IPS DF 4.7 (cell line): Measurements from ENCODE around the gene SYP.

ENCODE experiments used
- DNase-seq: peaks from one replicate; pipeline ENCODE4 v3.0.0-alpha.2; 2013; ENCODE audit warnings: low spot score; ENCODE audit errors: extremely low read depth

Gene SYP

DNA sequence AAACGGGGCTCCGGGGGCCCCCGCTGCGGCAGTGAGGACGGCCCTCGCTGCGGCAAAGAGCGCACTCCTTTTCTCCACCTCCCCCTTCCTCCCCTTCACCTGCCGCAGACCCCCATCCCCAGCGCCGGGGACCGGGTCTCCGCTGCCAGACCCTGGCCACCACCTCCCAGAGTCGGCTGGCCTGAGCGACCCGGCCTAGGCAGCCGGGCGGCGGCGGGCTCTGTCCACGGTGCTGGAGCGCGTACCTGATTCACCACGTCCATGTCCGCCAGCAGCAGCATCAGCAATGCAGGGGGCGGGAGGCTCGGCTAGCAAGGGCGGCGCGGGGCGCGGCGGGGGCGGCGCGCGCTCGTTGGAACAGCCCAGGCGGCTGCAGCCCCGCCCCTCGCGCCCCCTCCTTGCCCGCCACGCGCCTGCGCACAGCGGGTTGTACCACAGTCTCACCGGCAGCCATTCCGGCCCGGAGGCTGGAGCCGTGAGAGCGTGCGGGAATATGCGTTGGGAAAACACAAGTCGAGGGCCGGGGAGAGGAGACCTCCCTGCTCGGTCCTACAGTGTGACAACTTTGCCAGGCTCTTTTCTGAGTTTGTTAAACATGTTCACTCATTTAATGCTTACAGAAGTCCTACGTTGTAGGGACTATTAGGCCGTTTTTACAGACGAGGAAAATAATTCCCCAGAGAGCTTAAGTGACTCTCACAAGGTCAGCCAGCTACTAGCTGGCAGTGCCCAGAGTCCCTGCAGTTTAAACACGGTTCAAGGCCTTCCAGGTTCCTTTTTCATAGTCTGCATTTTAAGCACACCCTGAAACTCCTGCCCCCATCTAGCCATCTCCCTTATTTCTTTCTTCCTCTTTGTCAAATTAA, at the start of gene SYP:
Gene SYP (minus strand): TSS at position 288 of the 866 bp plus-strand sequence. CDS start 7 bp downstream, at position 281.
- no peak for DNase-seq

DNA sequence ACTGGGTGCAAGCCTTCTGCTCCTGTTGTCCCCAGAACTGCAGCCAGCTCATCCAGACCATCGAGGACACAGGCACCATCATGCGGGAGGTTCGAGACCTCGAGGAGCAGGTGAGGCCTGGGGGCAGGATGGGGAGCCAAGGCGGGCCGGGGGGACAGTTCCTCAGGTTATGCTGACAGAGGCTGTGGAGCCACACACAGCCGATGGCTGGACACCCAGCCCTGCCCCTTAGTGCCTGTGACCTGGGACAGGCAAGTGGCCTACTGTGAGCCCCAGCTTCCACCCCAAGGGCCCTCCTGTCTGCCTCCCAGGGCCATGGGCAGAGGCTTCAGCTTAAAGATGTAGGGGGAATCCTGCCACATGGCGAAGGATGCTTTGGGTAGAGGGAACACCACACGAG, 49.6 kb upstream of the SYP start:
- no peak for DNase-seq

- no peak for DNase-seq
Observed at GRCh38 chrX:49249071-49249470, 49.1 kb upstream of the SYP start.

- no peak for DNase-seq
Observed at GRCh38 chrX:49247916-49248811, 48.2 kb upstream of the SYP start.

DNA sequence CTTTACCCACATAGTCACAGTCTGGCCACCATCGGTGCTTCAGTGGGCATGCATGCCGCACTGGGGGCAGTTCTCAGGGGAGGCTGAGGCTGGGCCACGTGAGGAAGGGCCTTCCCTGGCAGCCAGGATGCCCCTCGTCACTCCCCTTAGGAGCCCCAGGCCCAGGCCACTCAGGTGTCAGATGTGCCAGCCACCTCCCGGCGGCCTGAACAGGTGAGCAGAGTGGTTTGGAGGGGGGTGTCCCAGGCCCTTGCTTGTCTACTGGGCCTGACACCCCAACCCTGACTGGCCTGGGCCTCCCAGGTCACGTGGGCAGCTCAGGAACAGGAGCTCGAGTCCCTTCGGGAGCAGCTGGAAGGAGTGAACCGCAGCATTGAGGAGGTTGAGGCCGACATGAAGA, 47.4 kb upstream of the SYP start:
- DNase-seq = no peak

DNA sequence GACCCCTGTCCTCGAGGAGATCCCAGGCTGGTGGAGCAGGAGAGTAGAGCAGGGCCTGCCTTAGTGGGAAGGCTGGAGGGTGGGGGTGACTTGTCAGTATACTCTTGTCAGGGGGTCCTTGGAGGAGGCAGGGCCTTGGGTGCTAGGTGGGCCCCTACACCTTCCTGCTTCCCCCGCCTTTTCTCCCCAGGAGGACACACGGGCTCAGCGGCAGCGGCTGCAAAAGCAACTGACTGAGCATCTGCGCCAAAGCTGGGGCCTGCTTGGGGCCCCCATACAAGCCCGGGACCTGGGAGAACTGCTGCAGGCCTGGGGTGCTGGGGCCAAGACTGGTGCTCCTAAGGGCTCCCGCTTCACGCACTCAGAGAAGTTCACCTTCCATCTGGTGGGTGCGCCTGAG, 46.5 kb upstream of the SYP start:
- DNase-seq = no peak

GRCh38 chrX:49244207-49244606, 44.2 kb upstream of the SYP start:
- DNase-seq = no peak

GRCh38 chrX:49243166-49243565, 43.2 kb upstream of the SYP start:
- DNase-seq = no peak

DNA sequence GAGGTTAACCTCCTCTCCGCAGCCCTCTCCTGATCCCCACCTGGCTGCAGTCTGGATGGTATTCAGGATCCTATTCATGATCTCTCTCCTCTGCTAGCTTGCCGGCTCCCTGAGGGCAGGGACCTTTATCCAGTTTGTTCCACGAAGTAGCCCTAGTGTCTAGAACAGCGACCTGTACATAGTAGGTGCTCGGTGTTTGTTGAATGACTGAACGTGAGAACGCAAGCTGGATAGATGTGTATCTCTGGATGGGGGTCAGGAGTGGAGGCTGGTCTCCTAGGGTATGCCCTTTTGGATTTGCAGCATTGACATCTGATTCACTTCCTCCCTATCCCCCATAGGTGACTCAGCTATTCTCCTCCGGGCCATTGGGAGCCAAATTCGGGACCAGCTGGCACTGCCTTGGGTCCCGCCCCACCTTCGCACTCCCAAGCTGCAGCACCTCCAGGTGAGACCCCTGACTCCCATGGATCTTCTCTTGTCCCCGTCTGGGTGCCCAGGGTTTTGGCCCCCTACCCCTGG, 42.6 kb upstream of the SYP start:
- no peak for DNase-seq

DNA sequence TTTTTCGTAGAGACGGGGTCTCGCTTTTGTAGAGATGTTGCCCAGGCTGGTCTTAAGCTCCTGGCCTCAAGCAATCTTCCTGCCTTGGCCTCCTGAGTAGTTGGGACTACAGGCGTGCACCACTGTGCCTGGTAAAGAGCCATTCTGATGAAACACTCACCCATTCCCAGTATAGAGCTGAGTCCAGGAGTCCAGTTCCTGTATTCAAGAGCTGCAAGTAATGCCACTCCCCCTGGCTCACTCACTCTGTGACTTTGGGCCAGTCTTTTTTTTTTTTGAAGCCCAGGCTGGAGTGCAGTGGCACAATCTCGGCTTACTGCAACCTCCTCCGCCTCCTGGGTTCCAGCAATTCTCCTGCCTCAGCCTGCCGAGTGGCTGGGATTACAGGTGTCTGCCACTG, 38.7 kb upstream of the SYP start:
- no peak for DNase-seq

GRCh38 chrX:49237060-49237459, 37.1 kb upstream of the SYP start:
- DNase-seq = no peak

DNA sequence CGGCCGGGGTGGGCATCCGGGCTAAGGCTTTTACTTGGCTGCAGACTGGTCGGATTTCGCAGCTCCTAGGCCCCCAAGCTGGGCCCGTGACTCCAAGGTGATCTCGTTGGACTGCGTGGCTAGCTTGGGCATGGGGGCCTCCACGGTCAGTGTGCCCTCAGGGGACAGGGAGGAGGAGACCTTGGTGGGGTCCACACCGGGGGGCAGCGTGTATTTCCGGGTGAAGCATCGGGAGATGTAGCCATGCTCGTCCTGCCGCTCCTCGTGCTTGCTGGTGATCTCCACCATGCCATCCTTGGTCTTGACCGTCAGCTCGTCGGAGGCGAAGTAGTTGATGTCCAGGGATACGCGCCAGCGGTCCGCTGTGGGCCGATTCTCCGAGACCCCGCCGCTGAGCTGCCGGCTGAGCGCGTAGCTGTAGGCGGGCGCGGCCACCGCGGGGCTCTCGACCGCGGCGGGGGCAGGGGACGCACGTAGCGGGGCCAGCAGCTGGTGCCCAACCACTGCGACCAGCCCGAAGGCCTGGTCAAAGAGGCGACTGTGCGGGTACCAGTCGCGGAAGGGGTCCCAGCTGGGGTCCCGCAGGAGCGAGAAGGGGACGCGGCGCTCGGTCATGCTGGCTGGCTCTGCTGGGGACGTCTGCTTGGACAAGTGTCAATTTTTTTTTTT, 34.0 kb upstream of the SYP start:
- DNase-seq = no peak

DNA sequence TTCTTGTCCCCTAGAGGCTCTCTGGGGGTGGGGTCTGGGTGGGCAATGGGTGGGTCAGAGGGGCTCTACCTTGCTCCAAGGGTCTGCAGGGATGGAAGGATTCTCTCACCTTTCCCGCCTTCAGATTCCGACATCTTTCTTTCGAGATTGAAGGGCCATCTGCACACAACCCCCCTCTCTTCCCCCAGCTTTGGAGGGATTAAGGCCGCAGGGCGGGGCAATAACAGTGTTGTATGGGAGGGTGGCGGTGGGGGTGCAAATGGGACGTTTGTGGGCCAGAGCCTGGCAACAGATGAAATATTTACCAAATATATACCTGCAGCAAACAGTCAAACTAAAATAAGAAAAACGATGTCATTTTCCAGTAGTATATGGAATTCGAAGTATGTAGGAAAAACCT, 33.2 kb upstream of the SYP start, which contains the start of gene CACNA1F:
Gene CACNA1F (minus strand): TSS at position 165 of the 400 bp plus-strand sequence. CDS start 31 bp downstream, at position 134.
- no peak for DNase-seq

- DNase-seq = no peak
Observed at GRCh38 chrX:49232525-49232924, 32.5 kb upstream of the SYP start.

- no peak for DNase-seq
Observed at GRCh38 chrX:49231333-49232000, 31.5 kb upstream of the SYP start.

DNA sequence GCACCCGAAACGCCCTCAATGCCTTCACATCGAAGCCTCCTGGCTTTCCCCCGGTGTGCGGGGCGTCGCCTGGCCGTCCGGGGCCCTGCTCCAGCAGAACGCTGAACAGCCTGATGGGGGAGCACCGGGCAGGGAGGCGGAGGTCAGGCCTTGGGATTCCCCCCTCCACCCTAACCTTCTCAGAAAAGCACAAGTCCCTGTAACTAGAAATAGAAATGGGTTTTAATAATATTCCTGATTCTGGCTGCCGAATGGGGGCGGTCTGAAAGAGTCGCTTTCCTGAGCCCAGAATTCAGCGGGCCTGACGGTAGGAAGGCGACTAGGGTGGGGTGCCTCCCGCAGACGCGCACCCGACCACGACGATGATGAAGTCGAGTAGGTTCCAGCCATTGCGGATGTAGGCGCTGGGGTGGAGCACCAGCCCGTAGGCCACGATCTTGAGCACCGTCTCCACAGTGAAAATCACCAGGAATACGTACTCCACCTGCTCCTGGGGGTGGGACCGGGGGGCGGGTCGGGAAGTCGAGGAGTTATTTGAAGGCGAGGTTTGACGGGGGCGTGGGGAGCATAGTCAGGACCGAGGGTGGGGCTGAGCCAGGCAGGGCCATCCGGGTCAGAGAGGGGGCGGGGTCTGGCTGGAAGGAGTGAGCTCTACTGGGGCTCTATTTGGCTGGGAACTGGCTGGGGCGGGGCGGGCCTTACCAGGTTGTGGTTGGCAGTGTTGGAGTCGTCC, 30.7 kb upstream of the SYP start:
- DNase-seq = no peak

DNA sequence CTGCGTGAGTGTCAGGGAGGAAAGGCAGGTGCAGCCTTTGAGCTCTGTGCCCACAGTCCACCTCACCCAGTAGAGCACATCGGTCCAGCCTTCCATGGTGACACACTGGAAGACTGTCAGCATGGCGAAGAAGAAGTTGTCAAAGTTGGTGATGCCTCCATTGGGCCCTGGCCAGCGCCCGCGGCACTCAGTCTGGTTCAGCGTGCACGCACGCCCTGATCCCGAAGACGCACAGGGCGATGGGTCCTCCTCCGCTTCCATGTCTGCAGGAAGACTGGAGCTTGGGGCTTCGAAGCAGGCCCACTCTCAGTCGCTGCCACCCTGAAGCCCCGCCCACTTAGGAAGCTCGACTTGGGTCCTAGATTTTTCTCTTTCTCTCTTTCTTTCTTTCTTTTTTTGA, 28.2 kb upstream of the SYP start:
- DNase-seq = no peak

DNA sequence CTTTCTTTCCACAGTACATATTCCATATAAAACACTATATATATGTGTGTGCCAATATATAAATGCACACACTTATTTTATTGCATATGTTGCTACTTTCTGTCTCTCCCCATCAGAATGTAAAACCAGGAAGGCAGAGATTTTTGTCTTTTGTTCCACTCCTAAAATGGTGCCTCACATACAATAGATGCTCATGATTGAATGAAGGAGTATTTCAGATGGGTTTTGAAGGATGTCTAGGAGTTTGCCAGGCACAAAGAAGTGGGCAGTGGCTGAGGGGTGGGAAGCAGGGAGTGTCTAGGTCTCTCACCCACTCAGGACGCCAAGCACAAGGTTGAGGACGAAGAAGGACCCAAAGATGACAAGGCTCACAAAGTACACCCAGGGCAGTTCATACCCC, 27.7 kb upstream of the SYP start:
- no peak for DNase-seq

- DNase-seq = no peak
Observed at GRCh38 chrX:49226946-49227345, 27.0 kb upstream of the SYP start.

DNA sequence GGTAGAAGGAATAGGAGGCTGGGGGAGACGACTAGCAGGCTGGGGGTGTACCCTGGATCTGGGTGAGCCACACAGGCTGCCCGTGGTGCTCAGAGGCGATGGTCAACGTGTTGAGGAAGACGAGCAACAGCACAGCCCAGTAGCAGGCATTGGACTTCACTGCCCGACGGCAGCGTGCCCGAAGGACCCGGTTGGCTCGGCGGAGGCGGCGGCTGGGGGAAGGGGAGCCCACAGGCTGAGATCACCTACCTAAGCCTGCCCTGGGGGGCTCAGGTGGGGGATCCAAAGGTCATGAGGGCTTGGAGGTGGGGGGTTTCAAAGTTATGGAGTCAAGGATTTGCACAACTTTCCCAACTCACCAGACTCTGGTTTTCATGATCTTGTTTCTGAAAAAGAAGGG, 25.9 kb upstream of the SYP start:
- DNase-seq = no peak
